Tibial artery (tissue), 4 donors: ENCODE results near the gene NECTIN2.
"Not testable (repeated sequence)": the region's sequence is repeated elsewhere in the genome, so short reads cannot be mapped to it uniquely, and the experiment has no call there.

ENCODE experiments used
- DNase-seq, 2 donors: peaks; one replicate each; pipeline ENCODE4 v3.0.0-alpha.2; 2019
- H3K27ac ChIP-seq, 2 donors: fragments of 200-600 bp; sonication (generic) in 1 of 2; 1 replicate in 1 of 2; 2 replicates in 1 of 2; pipeline ENCODE4 v1.5.1; 2018 to 2019; ENCODE audit warnings: mild to moderate bottlenecking in 1 of 2
- H3K27me3 ChIP-seq, 2 donors: fragments of 200-600 bp; sonication (generic) in 1 of 2; one replicate each; pipeline versions ENCODE4 v1.5.1 to v1.6.0; 2016 to 2019
- H3K36me3 ChIP-seq, 3 donors: fragments of 200-600 bp; sonication (generic) in 2 of 3; one replicate each; pipeline ENCODE4 v1.5.1; 2016 to 2019; ENCODE audit warnings: mild to moderate bottlenecking in 2 of 3
- H3K4me1 ChIP-seq, 4 donors: fragments of 200-600 bp; sonication (generic) in 2 of 4; 1 replicate in 3 of 4; 2 replicates in 1 of 4; pipeline ENCODE4 v1.5.1; 2016 to 2019
- H3K4me3 ChIP-seq, 2 donors: fragments of 200-600 bp; sonication (generic) in 1 of 2; 1 replicate in 1 of 2; 2 replicates in 1 of 2; pipeline ENCODE4 v1.5.1; 2018 to 2019; ENCODE audit warnings: mild to moderate bottlenecking in 2 of 2
- H3K9me3 ChIP-seq, 3 donors: fragments of 200-600 bp; sonication (generic) in 1 of 3; one replicate each; pipeline ENCODE4 v1.5.1; 2016 to 2019
- intact Hi-C: fragments of 100-400 bp; cut with DNase I; formaldehyde crosslinking; loops from one replicate; pipeline ENCODE4 v1.15.0; 2023; ENCODE audit warnings: low total_unique reads
- TF ChIP-seq, protein P1 (sequence below), 2 experiments: fragments of 200-600 bp in 1 of 2; fragments of 450-650 bp in 1 of 2; IDR thresholded peaks; one replicate each; pipeline ENCODE4 v1.5.1; 2017 to 2019; ENCODE audit warnings: antibody characterized with exemption in 2 of 2, mild to moderate bottlenecking in 1 of 2, moderate library complexity in 1 of 2

NECTIN2 gene

DNA sequence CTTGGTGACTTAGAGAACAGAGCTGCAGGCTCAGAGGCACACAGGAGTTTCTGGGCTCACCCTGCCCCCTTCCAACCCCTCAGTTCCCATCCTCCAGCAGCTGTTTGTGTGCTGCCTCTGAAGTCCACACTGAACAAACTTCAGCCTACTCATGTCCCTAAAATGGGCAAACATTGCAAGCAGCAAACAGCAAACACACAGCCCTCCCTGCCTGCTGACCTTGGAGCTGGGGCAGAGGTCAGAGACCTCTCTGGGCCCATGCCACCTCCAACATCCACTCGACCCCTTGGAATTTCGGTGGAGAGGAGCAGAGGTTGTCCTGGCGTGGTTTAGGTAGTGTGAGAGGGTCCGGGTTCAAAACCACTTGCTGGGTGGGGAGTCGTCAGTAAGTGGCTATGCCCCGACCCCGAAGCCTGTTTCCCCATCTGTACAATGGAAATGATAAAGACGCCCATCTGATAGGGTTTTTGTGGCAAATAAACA is 78.2 kb downstream of the NECTIN2 start:
- DNase-seq = no peak
- Histone ChIP-seq H3K4me1 (peaks cover 0 to 10% (median 4%) of the 10 kb centered on the region in 4 donors), H3K36me3 (no peaks in the 10 kb centered on the region), H3K27ac (no peak overlapping the region), H3K4me3 (no peak overlapping the region), H3K9me3 (no peaks in the 10 kb centered on the region), H3K27me3 (peaks cover 0 to 23% of the 10 kb centered on the region in 2 donors)
- intact Hi-C loops = no loop called here
- TF ChIP-seq, protein P1, sequence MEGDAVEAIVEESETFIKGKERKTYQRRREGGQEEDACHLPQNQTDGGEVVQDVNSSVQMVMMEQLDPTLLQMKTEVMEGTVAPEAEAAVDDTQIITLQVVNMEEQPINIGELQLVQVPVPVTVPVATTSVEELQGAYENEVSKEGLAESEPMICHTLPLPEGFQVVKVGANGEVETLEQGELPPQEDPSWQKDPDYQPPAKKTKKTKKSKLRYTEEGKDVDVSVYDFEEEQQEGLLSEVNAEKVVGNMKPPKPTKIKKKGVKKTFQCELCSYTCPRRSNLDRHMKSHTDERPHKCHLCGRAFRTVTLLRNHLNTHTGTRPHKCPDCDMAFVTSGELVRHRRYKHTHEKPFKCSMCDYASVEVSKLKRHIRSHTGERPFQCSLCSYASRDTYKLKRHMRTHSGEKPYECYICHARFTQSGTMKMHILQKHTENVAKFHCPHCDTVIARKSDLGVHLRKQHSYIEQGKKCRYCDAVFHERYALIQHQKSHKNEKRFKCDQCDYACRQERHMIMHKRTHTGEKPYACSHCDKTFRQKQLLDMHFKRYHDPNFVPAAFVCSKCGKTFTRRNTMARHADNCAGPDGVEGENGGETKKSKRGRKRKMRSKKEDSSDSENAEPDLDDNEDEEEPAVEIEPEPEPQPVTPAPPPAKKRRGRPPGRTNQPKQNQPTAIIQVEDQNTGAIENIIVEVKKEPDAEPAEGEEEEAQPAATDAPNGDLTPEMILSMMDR (IDR thresholded peaks at IDR 0.05) = no peak

DNA sequence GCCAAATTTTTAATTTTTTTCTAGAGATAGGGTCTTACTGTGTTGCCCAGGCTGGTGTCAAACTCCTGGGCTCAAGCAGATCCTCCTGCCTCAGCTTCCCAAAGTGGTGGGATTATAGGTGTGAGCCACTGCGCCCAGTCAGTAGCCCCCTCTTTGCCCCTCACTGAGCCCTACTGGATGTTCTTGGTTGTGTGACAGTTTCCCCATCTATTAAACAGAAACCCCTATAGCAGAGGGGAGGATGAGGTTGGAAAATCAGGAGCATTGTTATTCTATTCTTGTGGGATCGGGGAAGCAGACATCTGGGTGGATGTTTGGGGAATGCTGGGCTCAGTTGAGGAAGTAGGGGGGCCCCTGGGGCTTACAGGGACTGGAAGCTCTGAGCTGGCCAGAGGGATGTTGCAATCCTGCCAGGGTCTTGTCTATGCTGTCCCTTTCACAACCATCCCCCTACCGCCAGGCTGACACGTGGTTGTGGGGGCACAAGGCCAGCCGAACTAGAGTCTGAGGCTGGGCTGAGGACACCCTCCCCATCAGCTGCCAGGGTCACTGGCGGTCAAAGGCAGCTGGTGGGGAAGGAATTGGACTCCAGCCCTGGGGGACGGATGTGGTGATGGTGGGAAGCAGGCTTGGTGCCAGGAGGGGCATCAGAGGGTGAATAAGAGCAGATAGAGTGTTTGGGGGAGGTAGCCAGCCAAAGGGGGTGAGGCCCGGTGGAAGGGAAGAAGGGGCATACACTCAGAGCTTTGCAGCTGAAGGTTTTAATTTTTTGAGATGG is 79.2 kb downstream of the NECTIN2 start:
- Histone ChIP-seq H3K9me3 (no peaks in the 10 kb centered on the region), H3K27ac (no peak overlapping the region), H3K27me3 (peaks cover 0 to 23% of the 10 kb centered on the region in 2 donors), H3K4me3 (no peak overlapping the region), H3K36me3 (no peaks in the 10 kb centered on the region), H3K4me1 (peaks cover 0 to 10% (median 4%) of the 10 kb centered on the region in 4 donors)
- intact Hi-C loops = no loop called here
- TF ChIP-seq, protein P1 (IDR thresholded peaks at IDR 0.05) = no peak
- peak; percentile 83 to 89 for DNase-seq

DNA sequence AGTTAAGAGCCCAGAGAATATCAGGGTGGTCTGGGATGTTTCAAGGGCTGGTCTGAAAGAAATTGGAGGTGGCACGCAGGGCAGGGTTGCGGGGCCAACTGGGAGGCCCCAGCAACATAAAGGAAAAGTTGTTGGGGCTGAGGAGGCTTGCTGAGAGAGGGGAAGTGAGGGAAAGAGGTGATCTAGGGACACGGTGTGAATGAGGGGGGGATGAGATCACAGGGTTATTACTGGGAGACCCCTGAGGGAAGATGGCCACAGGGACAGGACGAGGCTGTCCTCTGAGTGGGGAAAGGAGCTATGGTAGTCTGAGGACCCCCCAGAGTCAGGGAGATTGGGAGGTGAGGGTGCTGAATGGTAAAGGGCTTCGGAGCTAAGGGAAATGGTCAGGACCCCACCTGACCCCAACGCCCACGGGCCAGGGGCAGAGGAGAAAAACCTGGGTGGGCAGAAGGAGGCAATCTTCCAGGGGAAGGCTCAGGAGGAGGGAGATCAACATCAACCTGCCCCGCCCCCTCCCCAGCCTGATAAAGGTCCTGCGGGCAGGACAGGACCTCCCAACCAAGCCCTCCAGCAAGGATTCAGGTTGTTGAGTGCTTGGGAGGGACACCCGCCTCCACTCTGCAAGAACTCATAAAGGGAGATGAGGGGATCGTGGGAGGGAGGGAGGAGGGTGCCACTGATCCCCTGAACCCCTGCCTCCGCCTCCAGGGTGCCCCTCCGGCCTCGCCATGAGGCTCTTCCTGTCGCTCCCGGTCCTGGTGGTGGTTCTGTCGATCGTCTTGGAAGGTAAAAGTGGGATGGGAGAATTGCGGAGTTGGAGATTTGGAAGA is 80.4 kb downstream of the NECTIN2 start:
- peaks cover 0 to 10% (median 4%) of the 10 kb centered on the region in 4 donors for H3K4me1 ChIP-seq
- H3K9me3 ChIP-seq, DNase-seq, H3K27ac ChIP-seq, intact Hi-C loops, H3K36me3 ChIP-seq: not testable (repeated sequence)
- peaks cover 0 to 23% of the 10 kb centered on the region in 2 donors for H3K27me3 ChIP-seq
- H3K4me3 ChIP-seq = peak overlapping the region in 1 of 2 donors; percentile 32

DNA sequence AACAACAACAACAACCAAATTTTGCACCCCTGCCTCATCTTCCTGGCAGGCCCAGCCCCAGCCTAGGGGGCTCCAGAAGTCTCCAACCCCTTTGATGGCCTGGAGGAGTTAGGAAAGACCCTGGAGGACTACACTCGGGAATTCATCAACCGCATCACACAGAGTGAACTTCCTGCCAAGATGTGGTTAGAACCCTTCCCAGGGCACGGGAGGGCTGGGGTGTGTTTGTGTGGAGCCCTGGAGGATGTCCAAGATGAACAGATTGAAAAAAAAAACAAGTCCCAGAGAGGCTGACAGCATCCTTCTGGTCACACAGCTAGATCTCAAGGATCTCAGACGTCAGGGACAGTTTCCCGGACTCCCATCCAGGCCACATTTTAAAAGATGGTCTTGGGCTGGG is 81.6 kb downstream of the NECTIN2 start:
- intact Hi-C loops = no loop called here
- no peaks in the 10 kb centered on the region for H3K9me3 ChIP-seq
- peaks cover 0 to 10% (median 4%) of the 10 kb centered on the region in 4 donors for H3K4me1 ChIP-seq
- peaks cover 0 to 23% of the 10 kb centered on the region in 2 donors for H3K27me3 ChIP-seq
- no peak for DNase-seq
- no peak overlapping the region for H3K27ac ChIP-seq
- TF ChIP-seq, protein P1 (IDR thresholded peaks at IDR 0.05) = no peak
- no peak overlapping the region for H3K4me3 ChIP-seq
- no peaks in the 10 kb centered on the region for H3K36me3 ChIP-seq

DNA sequence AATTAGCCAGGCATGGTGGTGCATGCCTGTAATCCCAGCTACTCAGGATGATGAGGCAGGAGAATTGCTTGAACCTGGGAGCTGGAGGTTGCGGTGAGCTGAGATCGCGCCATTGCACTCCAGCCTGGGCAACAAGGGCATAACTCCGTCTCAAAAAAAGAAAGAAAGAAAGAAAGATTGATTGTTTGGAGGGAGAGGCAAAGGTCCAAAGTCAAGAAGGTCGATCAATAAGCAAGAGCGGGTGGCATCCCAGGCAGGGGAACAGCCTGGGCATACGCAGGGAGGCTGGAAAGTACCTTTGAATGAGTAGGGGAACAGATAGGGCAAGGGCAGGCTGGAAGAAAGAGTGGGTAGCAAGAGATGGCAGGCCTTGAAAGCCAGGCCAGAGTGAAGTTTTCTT is 84.0 kb downstream of the NECTIN2 start:
- intact Hi-C loops = no loop called here
- Histone ChIP-seq H3K4me1 (peaks cover 0 to 10% (median 4%) of the 10 kb centered on the region in 4 donors), H3K27ac (no peak overlapping the region), H3K9me3 (no peaks in the 10 kb centered on the region), H3K27me3 (peaks cover 0 to 20% of the 10 kb centered on the region in 2 donors), H3K36me3 (no peaks in the 10 kb centered on the region), H3K4me3 (no peak overlapping the region)
- TF ChIP-seq, protein P1 (IDR thresholded peaks at IDR 0.05) = no peak
- no peak for DNase-seq

DNA sequence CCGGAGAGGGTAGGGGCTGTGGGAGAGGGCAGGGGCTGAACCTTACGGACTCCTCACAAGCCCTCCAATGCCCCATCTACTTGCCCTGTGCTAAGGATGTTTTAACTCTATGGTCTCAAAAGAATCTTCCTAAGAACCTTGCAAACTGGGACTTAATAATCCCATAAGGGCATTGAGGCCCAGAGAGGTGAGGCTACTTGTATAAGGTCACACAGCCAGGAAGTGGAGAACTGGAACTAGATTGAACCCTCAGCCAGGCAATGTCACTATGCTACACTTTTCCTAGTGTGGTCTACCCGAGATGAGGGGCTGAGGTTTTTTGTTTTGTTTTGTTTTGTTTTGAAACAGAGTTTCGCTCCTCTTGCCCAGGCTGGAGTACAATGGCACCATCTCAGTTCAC is 85.4 kb downstream of the NECTIN2 start:
- H3K9me3 ChIP-seq = no peaks in the 10 kb centered on the region
- DNase-seq = no peak
- TF ChIP-seq, protein P1 (IDR thresholded peaks at IDR 0.05) = no peak
- H3K4me3 ChIP-seq = no peak overlapping the region
- no peaks in the 10 kb centered on the region for H3K36me3 ChIP-seq
- peaks cover 0 to 9% (median 4%) of the 10 kb centered on the region in 4 donors for H3K4me1 ChIP-seq
- intact Hi-C loops = no loop called here
- peaks cover 0 to 7% of the 10 kb centered on the region in 2 donors for H3K27me3 ChIP-seq
- no peak overlapping the region for H3K27ac ChIP-seq
